ENCODE results near the gene TBC1D9B. TPM values are rescaled to one million over a fixed set of nuclear protein-coding genes. Genes with fewer than 3 reads are reported as not detected.
A peak's percentile ranks its signal among the peaks of the same experiment; 100 is the strongest.

Gene TBC1D9B
- polyA plus RNA-seq, 1 donor = 83.0 TPM

- peaks cover 8% of the 10 kb centered on the region for H3K4me1 ChIP-seq (ENCODE audit: control insufficient read depth, insufficient read depth, low read length)
- H3K27ac ChIP-seq (ENCODE audit: low read length) = no peak overlapping the region
- H3K4me3 ChIP-seq (ENCODE audit: low read length) = no peak overlapping the region
- H3K36me3 ChIP-seq (ENCODE audit: control insufficient read depth, insufficient read depth, low read length) = peaks cover 13% of the 10 kb centered on the region
- H3K27me3 ChIP-seq (ENCODE audit: control insufficient read depth, insufficient read depth, low read length) = no peaks in the 10 kb centered on the region
- 100% methylated on average over 3 of the region's 6 CpGs for WGBS (ENCODE audit: insufficient coverage, low lambda C conversion rate)
- no peak for DNase-seq
- no peaks in the 10 kb centered on the region for H3K9me3 ChIP-seq (ENCODE audit: control insufficient read depth, low read depth, low read length)
Measured at GRCh38 chr5:179909224-179909623, 1.5 kb upstream of the TBC1D9B start.

GRCh38 chr5:179908528-179908927 lies 831 bp upstream of the TBC1D9B start:
- Histone ChIP-seq H3K36me3 (ENCODE audit: control insufficient read depth, insufficient read depth, low read length) (peaks cover 17% of the 10 kb centered on the region), H3K27me3 (ENCODE audit: control insufficient read depth, insufficient read depth, low read length) (no peaks in the 10 kb centered on the region), H3K4me3 (ENCODE audit: low read length) (no peak overlapping the region), H3K9me3 (ENCODE audit: control insufficient read depth, low read depth, low read length) (no peaks in the 10 kb centered on the region), H3K27ac (ENCODE audit: low read length) (no peak overlapping the region), H3K4me1 (ENCODE audit: control insufficient read depth, insufficient read depth, low read length) (peaks cover 8% of the 10 kb centered on the region)
- DNase-seq = no peak
- no CpG with 5 or more reads among the region's 16 CpGs for WGBS (ENCODE audit: insufficient coverage, low lambda C conversion rate)

GRCh38 chr5:179906795-179907555 lies 722 bp downstream of the TBC1D9B start:
- Histone ChIP-seq H3K9me3 (ENCODE audit: control insufficient read depth, low read depth, low read length) (no peaks in the 10 kb centered on the region), H3K4me1 (ENCODE audit: control insufficient read depth, insufficient read depth, low read length) (peaks cover 8% of the 10 kb centered on the region), H3K27me3 (ENCODE audit: control insufficient read depth, insufficient read depth, low read length) (no peaks in the 10 kb centered on the region), H3K4me3 (ENCODE audit: low read length) (peak overlapping the region; percentile 71), H3K36me3 (ENCODE audit: control insufficient read depth, insufficient read depth, low read length) (peaks cover 31% of the 10 kb centered on the region), H3K27ac (ENCODE audit: low read length) (no peak overlapping the region)
- no CpG with 5 or more reads among the region's 50 CpGs for WGBS (ENCODE audit: insufficient coverage, low lambda C conversion rate)
- peak; percentile 19 to 60 for DNase-seq

GRCh38 chr5:179906294-179906794 lies 1.4 kb downstream of the TBC1D9B start:
- DNase-seq = no peak
- 80% methylated on average over 2 of the region's 24 CpGs for WGBS (ENCODE audit: insufficient coverage, low lambda C conversion rate)
- Histone ChIP-seq H3K4me3 (ENCODE audit: low read length) (peak overlapping the region; percentile 71), H3K9me3 (ENCODE audit: control insufficient read depth, low read depth, low read length) (no peaks in the 10 kb centered on the region), H3K27me3 (ENCODE audit: control insufficient read depth, insufficient read depth, low read length) (no peaks in the 10 kb centered on the region), H3K27ac (ENCODE audit: low read length) (no peak overlapping the region), H3K4me1 (ENCODE audit: control insufficient read depth, insufficient read depth, low read length) (peaks cover 8% of the 10 kb centered on the region), H3K36me3 (ENCODE audit: control insufficient read depth, insufficient read depth, low read length) (peaks cover 33% of the 10 kb centered on the region)

GRCh38 chr5:179905161-179905560 lies 2.5 kb downstream of the TBC1D9B start:
- 97% methylated on average over 6 of the region's 8 CpGs for WGBS (ENCODE audit: insufficient coverage, low lambda C conversion rate)

GRCh38 chr5:179904463-179905160 lies 3.1 kb downstream of the TBC1D9B start:
- Histone ChIP-seq H3K4me3 (ENCODE audit: low read length) (no peak overlapping the region), H3K4me1 (ENCODE audit: control insufficient read depth, insufficient read depth, low read length) (peaks cover 8% of the 10 kb centered on the region), H3K36me3 (ENCODE audit: control insufficient read depth, insufficient read depth, low read length) (peaks cover 47% of the 10 kb centered on the region), H3K27ac (ENCODE audit: low read length) (no peak overlapping the region), H3K9me3 (ENCODE audit: control insufficient read depth, low read depth, low read length) (no peaks in the 10 kb centered on the region), H3K27me3 (ENCODE audit: control insufficient read depth, insufficient read depth, low read length) (no peaks in the 10 kb centered on the region)
- no peak for DNase-seq
- WGBS (ENCODE audit: insufficient coverage, low lambda C conversion rate) = 100% methylated on average over 1 of the region's 25 CpGs

More at GRCh38 chr5:179905161-179905560, 2.5 kb downstream of the TBC1D9B start:
- H3K4me3 ChIP-seq (ENCODE audit: low read length) = no peak overlapping the region
- no peaks in the 10 kb centered on the region for H3K9me3 ChIP-seq (ENCODE audit: control insufficient read depth, low read depth, low read length)
- no peaks in the 10 kb centered on the region for H3K27me3 ChIP-seq (ENCODE audit: control insufficient read depth, insufficient read depth, low read length)
- peaks cover 8% of the 10 kb centered on the region for H3K4me1 ChIP-seq (ENCODE audit: control insufficient read depth, insufficient read depth, low read length)
- no peak overlapping the region for H3K27ac ChIP-seq (ENCODE audit: low read length)
- no peak for DNase-seq
- H3K36me3 ChIP-seq (ENCODE audit: control insufficient read depth, insufficient read depth, low read length) = peaks cover 41% of the 10 kb centered on the region

GRCh38 chr5:179902763-179903158 lies 4.9 kb downstream of the TBC1D9B start:
- H3K4me1 ChIP-seq (ENCODE audit: control insufficient read depth, insufficient read depth, low read length) = peaks cover 8% of the 10 kb centered on the region
- WGBS (ENCODE audit: insufficient coverage, low lambda C conversion rate) = no CpG with 5 or more reads among the region's 7 CpGs
- H3K27me3 ChIP-seq (ENCODE audit: control insufficient read depth, insufficient read depth, low read length) = no peaks in the 10 kb centered on the region
- no peak for DNase-seq
- H3K4me3 ChIP-seq (ENCODE audit: low read length) = no peak overlapping the region
- H3K9me3 ChIP-seq (ENCODE audit: control insufficient read depth, low read depth, low read length) = no peaks in the 10 kb centered on the region
- H3K27ac ChIP-seq (ENCODE audit: low read length) = no peak overlapping the region
- H3K36me3 ChIP-seq (ENCODE audit: control insufficient read depth, insufficient read depth, low read length) = peaks cover 61% of the 10 kb centered on the region

- H3K9me3 ChIP-seq (ENCODE audit: control insufficient read depth, low read depth, low read length) = no peaks in the 10 kb centered on the region
- H3K4me3 ChIP-seq (ENCODE audit: low read length) = no peak overlapping the region
- H3K4me1 ChIP-seq (ENCODE audit: control insufficient read depth, insufficient read depth, low read length) = peaks cover 8% of the 10 kb centered on the region
- DNase-seq = no peak
- H3K27ac ChIP-seq (ENCODE audit: low read length) = no peak overlapping the region
- no CpG with 5 or more reads among the region's 15 CpGs for WGBS (ENCODE audit: insufficient coverage, low lambda C conversion rate)
- H3K36me3 ChIP-seq (ENCODE audit: control insufficient read depth, insufficient read depth, low read length) = peaks cover 67% of the 10 kb centered on the region
- H3K27me3 ChIP-seq (ENCODE audit: control insufficient read depth, insufficient read depth, low read length) = no peaks in the 10 kb centered on the region
Measured at GRCh38 chr5:179901915-179902762, 5.6 kb downstream of the TBC1D9B start.

GRCh38 chr5:179901462-179901861 lies 6.2 kb downstream of the TBC1D9B start:
- Histone ChIP-seq H3K27ac (ENCODE audit: low read length) (no peak overlapping the region), H3K36me3 (ENCODE audit: control insufficient read depth, insufficient read depth, low read length) (peaks cover 66% of the 10 kb centered on the region), H3K27me3 (ENCODE audit: control insufficient read depth, insufficient read depth, low read length) (no peaks in the 10 kb centered on the region), H3K4me3 (ENCODE audit: low read length) (no peak overlapping the region), H3K4me1 (ENCODE audit: control insufficient read depth, insufficient read depth, low read length) (peaks cover 5% of the 10 kb centered on the region), H3K9me3 (ENCODE audit: control insufficient read depth, low read depth, low read length) (no peaks in the 10 kb centered on the region)
- no CpG with 5 or more reads among the region's 6 CpGs for WGBS (ENCODE audit: insufficient coverage, low lambda C conversion rate)
- DNase-seq = no peak

GRCh38 chr5:179900711-179901110 lies 7.0 kb downstream of the TBC1D9B start:
- no peaks in the 10 kb centered on the region for H3K4me1 ChIP-seq (ENCODE audit: control insufficient read depth, insufficient read depth, low read length)
- no CpG with 5 or more reads among the region's 13 CpGs for WGBS (ENCODE audit: insufficient coverage, low lambda C conversion rate)
- no peak overlapping the region for H3K4me3 ChIP-seq (ENCODE audit: low read length)
- H3K9me3 ChIP-seq (ENCODE audit: control insufficient read depth, low read depth, low read length) = no peaks in the 10 kb centered on the region
- H3K27me3 ChIP-seq (ENCODE audit: control insufficient read depth, insufficient read depth, low read length) = no peaks in the 10 kb centered on the region
- DNase-seq = no peak
- peaks cover 66% of the 10 kb centered on the region for H3K36me3 ChIP-seq (ENCODE audit: control insufficient read depth, insufficient read depth, low read length)
- no peak overlapping the region for H3K27ac ChIP-seq (ENCODE audit: low read length)
